ENCODE data around the gene SH3PXD2B. TPM values are rescaled to one million over a fixed set of nuclear protein-coding genes. Genes with fewer than 3 reads are reported as not detected.

The SH3PXD2B gene
- total and polyA plus RNA-seq, 2 of the 4 experiments (the other 2 are of a cell fraction): 8.2 to 14.4 TPM

DNA sequence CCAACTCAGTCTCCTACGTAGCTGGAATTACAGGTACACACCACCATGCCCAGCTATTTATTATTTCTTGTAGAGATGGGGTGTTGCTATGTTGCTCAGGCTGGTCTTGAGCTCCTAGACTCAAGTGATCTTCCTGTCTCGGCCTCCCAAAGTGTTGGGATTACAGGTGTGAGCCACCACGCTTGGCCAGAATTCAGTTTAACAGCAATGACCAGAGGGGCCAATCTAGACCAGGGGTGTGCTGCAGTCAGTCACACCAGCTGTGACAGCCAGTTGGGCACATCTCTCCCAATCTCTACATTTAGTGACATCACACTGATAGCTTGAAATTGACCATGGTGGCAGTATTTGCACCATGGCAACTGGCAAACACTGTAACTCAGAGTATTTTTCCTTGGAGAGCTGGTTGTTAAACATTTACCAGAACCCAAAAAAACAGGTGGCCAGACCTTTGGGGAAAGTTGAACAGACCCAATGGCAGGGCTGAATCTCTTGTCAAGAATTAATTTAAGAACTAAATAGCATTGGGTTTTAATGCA lies 103.0 kb downstream of the SH3PXD2B start:
- Histone ChIP-seq H2BK15ac (ENCODE audit: low read depth, low read length) (no peak overlapping the region), H4K5ac (ENCODE audit: low read depth, low read length) (no peak overlapping the region), H2AK5ac (ENCODE audit: low read depth, low read length) (no peak overlapping the region), H3K4me1 (ENCODE audit: control insufficient read depth, insufficient read depth, low read length) (peaks cover 23% of the 10 kb centered on the region), H3K56ac (ENCODE audit: extremely low read depth, insufficient read depth, low read length) (no peak overlapping the region), H3K4ac (ENCODE audit: low read depth, low read length) (no peak overlapping the region), H3K36me3 (ENCODE audit: control insufficient read depth, insufficient read depth, low read length) (peaks cover 61% of the 10 kb centered on the region), H3K27ac (ENCODE audit: insufficient read depth, low read length) (no peak overlapping the region), H3K4me2 (ENCODE audit: low read depth, low read length) (no peak overlapping the region), H4K91ac (ENCODE audit: insufficient read depth, low read depth, low read length) (no peak overlapping the region), H2AK9ac (replicated peaks; ENCODE audit: low read depth, low read length, poor library complexity) (no peak overlapping the region), H3K27me3 (ENCODE audit: control insufficient read depth, insufficient read depth, low read length) (no peaks in the 10 kb centered on the region), H3K18ac (ENCODE audit: low read depth, low read length) (no peak overlapping the region), H2AFZ (replicated peaks; ENCODE audit: low read length, poor library complexity) (no peak overlapping the region), H3K14ac (replicated peaks; ENCODE audit: low read depth, low read length) (no peak overlapping the region), H3K23ac (ENCODE audit: low read depth, low read length) (no peak overlapping the region), H3K9me3 (ENCODE audit: control insufficient read depth, insufficient read depth, low read length) (no peaks in the 10 kb centered on the region), H3K4me3 (ENCODE audit: insufficient read depth, low read depth, low read length) (no peak overlapping the region), H3K79me1 (ENCODE audit: low read depth in 1 of 2, low read length in 2 of 2) (peaks cover 0 to 15% of the 10 kb centered on the region in 2 experiments; a peak in 2 of 4 replicates), H2BK5ac (ENCODE audit: low read depth, low read length, poor library complexity, severe bottlenecking) (no peak overlapping the region), H4K8ac (ENCODE audit: low read depth in 2 of 2, low read length in 2 of 2) (no peak overlapping the region), H2BK120ac (ENCODE audit: low read depth, low read length) (no peak overlapping the region), H4K20me1 (ENCODE audit: insufficient read depth, low read length) (peaks cover 26% of the 10 kb centered on the region), H3K9me1 (ENCODE audit: insufficient read depth, low read length) (peaks cover 36% of the 10 kb centered on the region), H2BK20ac (ENCODE audit: low read depth, low read length) (no peak overlapping the region), H3K9ac (ENCODE audit: low read depth, low read length) (no peak overlapping the region)
- WGBS, 2 experiments (ENCODE audit: extremely low coverage in 2 of 2, insufficient read length in 1 of 2): no CpG with 5 or more reads among the region's 3 CpGs
- no TSS peak for BruUV-seq (replicated peaks)
- TF ChIP-seq RFX5 (IDR thresholded peaks at IDR 0.05; ENCODE audit: low read depth, low read length) (no peak), NFE2L2 (IDR thresholded peaks at IDR 0.05; ENCODE audit: low read depth, low read length) (no peak), CEBPB (IDR thresholded peaks at IDR 0.05; ENCODE audit: low read depth, low read length) (no peak)
- TF ChIP-seq, protein P1, sequence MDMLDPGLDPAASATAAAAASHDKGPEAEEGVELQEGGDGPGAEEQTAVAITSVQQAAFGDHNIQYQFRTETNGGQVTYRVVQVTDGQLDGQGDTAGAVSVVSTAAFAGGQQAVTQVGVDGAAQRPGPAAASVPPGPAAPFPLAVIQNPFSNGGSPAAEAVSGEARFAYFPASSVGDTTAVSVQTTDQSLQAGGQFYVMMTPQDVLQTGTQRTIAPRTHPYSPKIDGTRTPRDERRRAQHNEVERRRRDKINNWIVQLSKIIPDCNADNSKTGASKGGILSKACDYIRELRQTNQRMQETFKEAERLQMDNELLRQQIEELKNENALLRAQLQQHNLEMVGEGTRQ (IDR thresholded peaks at IDR 0.05; ENCODE audit: low read depth, low read length): no peak
- DNase-seq (no peak), ATAC-seq (ENCODE audit: low read depth) (no peak)
- CTCF ChIA-PET: no interaction called here
- POLR2A ChIA-PET (ENCODE audit: unreplicated experiment): no interaction called here
- in situ Hi-C loops (cut with MboI; ENCODE audit: low sequenced_read_pairs) (no loop called here), dilution Hi-C loops (cut with HindIII; ENCODE audit: low sequenced_read_pairs, unreplicated experiment) (no loop called here), intact Hi-C loops (cut with micrococcal nuclease) (loop anchor here (10.0 kb wide), 1 partner anchor 247 kb away; no protein-coding TSS in a partner anchor)

All from IMR-90 (cell line).